IMR-90 (cell line): ENCODE results near the gene LRIT2. TPM values are rescaled to one million over a fixed set of nuclear protein-coding genes. Genes with fewer than 3 reads are reported as not detected.

Source experiments
- ATAC-seq: fragments of 200-7000 bp; cut with Tn5 transposase; 2 replicates; pipeline ENCODE4 v1.9.1; 2020; ENCODE audit warnings: low read depth, mild to moderate bottlenecking, moderate library complexity
- BruUV-seq: library from RNA; stranded (reverse); fragments of 400-500 nt; replicated peaks from 2 replicates; lab custom pipeline; 2021; lab: Mats Ljungman, UMichigan
- CTCF ChIA-PET: fragments of 300-600 bp; formaldehyde crosslinking; extraction: SDS; loops from one replicate; lab custom pipeline; 2021; ENCODE audit warnings: antibody characterized with exemption; lab: Yijun Ruan, JAX
- POLR2A ChIA-PET: fragments of 300-600 bp; sonication (Branson Sonifier 250); formaldehyde crosslinking; loops from one replicate; lab custom pipeline; 2022; ENCODE audit warnings: antibody characterized with exemption; ENCODE audit not compliant: unreplicated experiment; lab: Charles Lee
- DNase-seq: peaks from one replicate; pipeline ENCODE4 v3.0.0; 2013
- H2AFZ ChIP-seq: replicated peaks from 2 replicates; pipeline ENCODE3; 2013; ENCODE audit warnings: low read length, mild to moderate bottlenecking; ENCODE audit not compliant: poor library complexity
- H2AK5ac ChIP-seq: 2 replicates; pipeline ENCODE4 v1.6.1; 2013; ENCODE audit warnings: low read depth, low read length, inconsistent platforms
- H2AK9ac ChIP-seq: replicated peaks from 2 replicates; pipeline ENCODE3; 2013; ENCODE audit warnings: mild to moderate bottlenecking, low read depth, low read length, moderate library complexity; ENCODE audit not compliant: poor library complexity
- H2BK120ac ChIP-seq: 2 replicates; pipeline ENCODE4 v1.6.1; 2013; ENCODE audit warnings: low read depth, low read length, inconsistent platforms
- H2BK15ac ChIP-seq: 3 replicates; pipeline ENCODE4 v1.6.1; 2013; ENCODE audit warnings: low read depth, low read length, inconsistent platforms
- H2BK20ac ChIP-seq: 2 replicates; pipeline ENCODE4 v1.6.1; 2013; ENCODE audit warnings: low read depth, mild to moderate bottlenecking, inconsistent platforms, low read length, moderate library complexity
- H2BK5ac ChIP-seq: 2 replicates; pipeline ENCODE4 v1.6.1; 2013; ENCODE audit warnings: mild to moderate bottlenecking, low read depth, low read length, inconsistent platforms; ENCODE audit not compliant: poor library complexity, severe bottlenecking
- H3K14ac ChIP-seq: replicated peaks from 2 replicates; pipeline ENCODE4 v1.6.1; 2013; ENCODE audit warnings: low read depth, low read length, inconsistent platforms
- H3K18ac ChIP-seq: 2 replicates; pipeline ENCODE4 v1.6.1; 2013; ENCODE audit warnings: low read depth, low read length, control low read depth
- H3K23ac ChIP-seq: 2 replicates; pipeline ENCODE4 v1.6.1; 2013; ENCODE audit warnings: low read depth, low read length, inconsistent platforms
- H3K27ac ChIP-seq: 2 replicates; pipeline ENCODE4 v1.5.1; 2013; ENCODE audit warnings: mild to moderate bottlenecking, control low read depth, low read length; ENCODE audit not compliant: insufficient read depth
- H3K27me3 ChIP-seq: 2 replicates; pipeline ENCODE4 v1.6.1; 2013; ENCODE audit warnings: low read length; ENCODE audit not compliant: control insufficient read depth, insufficient read depth
- H3K36me3 ChIP-seq: 2 replicates; pipeline ENCODE4 v1.6.1; 2013; ENCODE audit warnings: low read length, mixed read lengths; ENCODE audit not compliant: control insufficient read depth, insufficient read depth
- H3K4ac ChIP-seq: 2 replicates; pipeline ENCODE4 v1.6.1; 2013; ENCODE audit warnings: low read depth, low read length, inconsistent platforms
- H3K4me1 ChIP-seq: 2 replicates; pipeline ENCODE4 v1.6.1; 2013; ENCODE audit warnings: low read length, mixed read lengths; ENCODE audit not compliant: control insufficient read depth, insufficient read depth
- H3K4me2 ChIP-seq: 2 replicates; pipeline ENCODE4 v1.6.1; 2013; ENCODE audit warnings: low read depth, mild to moderate bottlenecking, control low read depth, low read length, moderate library complexity
- H3K4me3 ChIP-seq: 2 replicates; pipeline ENCODE4 v1.5.1; 2013; ENCODE audit warnings: low read depth, mild to moderate bottlenecking, control low read depth, low read length, moderate library complexity; ENCODE audit not compliant: insufficient read depth
- H3K56ac ChIP-seq: 2 replicates; pipeline ENCODE4 v1.6.1; 2013; ENCODE audit warnings: low read length, inconsistent platforms; ENCODE audit not compliant: insufficient read depth; ENCODE audit errors: extremely low read depth
- H3K79me1 ChIP-seq, 2 experiments: 2 replicates each; pipeline ENCODE4 v1.6.1; 2013; ENCODE audit warnings: low read length in 2 of 2, inconsistent platforms in 1 of 2, low read depth in 1 of 2
- H3K9ac ChIP-seq: 2 replicates; pipeline ENCODE4 v1.6.1; 2013; ENCODE audit warnings: low read depth, low read length, control low read depth
- H3K9me1 ChIP-seq: 2 replicates; pipeline ENCODE4 v1.6.1; 2013; ENCODE audit warnings: low read length, inconsistent platforms; ENCODE audit not compliant: insufficient read depth
- H3K9me3 ChIP-seq: 2 replicates; pipeline ENCODE4 v1.6.1; 2013; ENCODE audit warnings: low read length; ENCODE audit not compliant: control insufficient read depth, insufficient read depth
- H4K20me1 ChIP-seq: 2 replicates; pipeline ENCODE4 v1.6.1; 2013; ENCODE audit warnings: low read length, inconsistent platforms; ENCODE audit not compliant: insufficient read depth
- H4K5ac ChIP-seq: 2 replicates; pipeline ENCODE4 v1.6.1; 2013; ENCODE audit warnings: mild to moderate bottlenecking, low read depth, low read length, control low read depth
- H4K8ac ChIP-seq, 2 experiments: 2 replicates each; pipeline ENCODE4 v1.6.1; 2013; ENCODE audit warnings: low read depth in 2 of 2, low read length in 2 of 2, control low read depth in 1 of 2, inconsistent platforms in 1 of 2
- H4K91ac ChIP-seq: 2 replicates; pipeline ENCODE4 v1.6.1; 2013; ENCODE audit warnings: low read depth, low read length, inconsistent platforms; ENCODE audit not compliant: insufficient read depth
- BHLHE40 ChIP-seq: fragments of 150-350 bp; IDR thresholded peaks from 2 replicates; pipeline ENCODE4 v1.6.1; 2016; ENCODE audit warnings: mild to moderate bottlenecking, low read depth, low read length
- CEBPB ChIP-seq: IDR thresholded peaks from 2 replicates; pipeline ENCODE4 v1.6.1; 2012; ENCODE audit warnings: low read depth, low read length, improper control_type of control experiment
- CHD1 ChIP-seq: IDR thresholded peaks from 2 replicates; pipeline ENCODE4 v1.6.1; 2012; ENCODE audit warnings: low read depth, low read length, improper control_type of control experiment
- ELK1 ChIP-seq: fragments of 150-350 bp; IDR thresholded peaks from 2 replicates; pipeline ENCODE4 v1.6.1; 2016; ENCODE audit warnings: low read depth, mild to moderate bottlenecking, low read length, moderate library complexity, borderline replicate concordance
- FOS ChIP-seq: fragments of 150-350 bp; IDR thresholded peaks from 2 replicates; pipeline ENCODE4 v1.6.1; 2016; ENCODE audit warnings: low read depth, low read length
- MAFK ChIP-seq: IDR thresholded peaks from 2 replicates; pipeline ENCODE4 v1.6.1; 2012; ENCODE audit warnings: low read depth, low read length, improper control_type of control experiment
- MAZ ChIP-seq: IDR thresholded peaks from 2 replicates; pipeline ENCODE4 v1.6.1; 2012; ENCODE audit warnings: low read depth, mild to moderate bottlenecking, low read length, improper control_type of control experiment, moderate library complexity, borderline replicate concordance
- MXI1 ChIP-seq: IDR thresholded peaks from 2 replicates; pipeline ENCODE4 v1.6.1; 2012; ENCODE audit warnings: low read depth, mild to moderate bottlenecking, low read length, moderate library complexity, borderline replicate concordance
- NFE2L2 ChIP-seq: fragments of 150-350 bp; IDR thresholded peaks from 2 replicates; pipeline ENCODE4 v1.6.1; 2016; ENCODE audit warnings: low read depth, mild to moderate bottlenecking, low read length
- POLR2A ChIP-seq: IDR thresholded peaks from 2 replicates; pipeline ENCODE4 v1.6.1; 2012; ENCODE audit warnings: mild to moderate bottlenecking, low read depth, low read length
- RAD21 ChIP-seq: IDR thresholded peaks from 2 replicates; pipeline ENCODE4 v1.6.1; 2012; ENCODE audit warnings: low read length, improper control_type of control experiment
- RCOR1 ChIP-seq: IDR thresholded peaks from 2 replicates; pipeline ENCODE4 v1.6.1; 2012; ENCODE audit warnings: mild to moderate bottlenecking, low read length, improper control_type of control experiment; ENCODE audit not compliant: insufficient replicate concordance
- RFX5 ChIP-seq: IDR thresholded peaks from 2 replicates; pipeline ENCODE4 v1.8.0; 2012; ENCODE audit warnings: low read depth, mild to moderate bottlenecking, low read length, moderate library complexity
- SMC3 ChIP-seq: fragments of 150-350 bp; IDR thresholded peaks from 2 replicates; pipeline ENCODE4 v1.6.1; 2016; ENCODE audit warnings: low read depth, mild to moderate bottlenecking, antibody characterized with exemption, low read length, moderate library complexity
- WGBS, 2 experiments: methylation state at CpG; one replicate each; pipeline versions ENCODE4 v1.1.5 to v1.1.7; 2013; ENCODE audit warnings: missing lambda C conversion rate in 2 of 2; ENCODE audit not compliant: insufficient read length in 1 of 2; ENCODE audit errors: extremely low coverage in 2 of 2; 5-methylcytosine and 5-hydroxymethylcytosine counted together
- dilution Hi-C: fragments of 300-500 bp; cut with HindIII; formaldehyde crosslinking; loops from one replicate; pipeline ENCODE4 v1.14.3; 2018; ENCODE audit warnings: low sequenced_read_pairs; ENCODE audit not compliant: unreplicated experiment
- in situ Hi-C: fragments of 300-500 bp; cut with MboI; formaldehyde crosslinking; loops from 3 replicates; pipeline ENCODE4 v1.14.3; 2019; ENCODE audit warnings: low sequenced_read_pairs, inconsistent platforms, mixed read lengths
- intact Hi-C: fragments of 100-400 bp; cut with micrococcal nuclease; formaldehyde crosslinking; loops from 2 replicates; pipeline ENCODE4 v1.10.0; 2022
- polyA plus RNA-seq, 3 experiments: library from polyadenylated mRNA; depleted of rRNA; stranded (reverse); fragments of >200 nt; gene quantifications; 2 replicates each; pipeline ENCODE4 v1.2.3, GENCODE V29; 2012; ENCODE audit warnings: low replicate concordance in 1 of 3
- total RNA-seq: library from RNA; depleted of rRNA; stranded (reverse); fragments of >200 nt; gene quantifications from 2 replicates; pipeline ENCODE4 v1.2.3, GENCODE V29; 2012
- TF ChIP-seq, protein P1 (sequence below): conservative IDR thresholded peaks from 2 replicates; pipeline ENCODE4 v1.5.1; 2012; ENCODE audit warnings: mild to moderate bottlenecking, low read depth, low read length, improper control_type of control experiment

Gene LRIT2
- total and polyA plus RNA-seq, 2 of the 4 experiments (the other 2 are of a cell fraction): not detected

GRCh38 chr10:84205049-84205852 is 20.1 kb downstream of the LRIT2 start:
- H2BK5ac ChIP-seq: no peak overlapping the region
- no peak overlapping the region for H4K5ac ChIP-seq
- ATAC-seq: peak; percentile 92
- H3K27me3 ChIP-seq: peaks cover 5% of the 10 kb centered on the region
- H3K18ac ChIP-seq: no peak overlapping the region
- H3K79me1 ChIP-seq: no peaks in the 10 kb centered on the region
- H3K27ac ChIP-seq: no peak overlapping the region
- no peak overlapping the region for H3K23ac ChIP-seq
- no peak overlapping the region for H2BK20ac ChIP-seq
- no peaks in the 10 kb centered on the region for H3K36me3 ChIP-seq
- dilution Hi-C loops: no loop called here
- no peak overlapping the region for H2AFZ ChIP-seq
- no peak overlapping the region for H3K9ac ChIP-seq
- DNase-seq: peak; percentile 18
- no peak overlapping the region for H2AK9ac ChIP-seq
- WGBS, 2 experiments: 25% methylated on average over 4 of the region's 8 CpGs; no CpG with 5 or more reads in 1 of the 2 experiments
- no peak overlapping the region for H2BK15ac ChIP-seq
- ChIA-PET CTCF (interaction anchor here (0.6 kb wide), 1 partner anchor 22 kb away, joined by 6 read pairs; no protein-coding TSS in a partner anchor), POLR2A (no interaction called here)
- no peak overlapping the region for H3K14ac ChIP-seq
- H3K4me2 ChIP-seq: no peak overlapping the region
- in situ Hi-C loops: no loop called here
- no peaks in the 10 kb centered on the region for H4K20me1 ChIP-seq
- H3K4me3 ChIP-seq: no peak overlapping the region
- BruUV-seq: no TSS peak
- H3K4me1 ChIP-seq: no peaks in the 10 kb centered on the region
- no peak overlapping the region for H2AK5ac ChIP-seq
- H4K8ac ChIP-seq: no peak overlapping the region
- H3K4ac ChIP-seq: no peak overlapping the region
- H3K56ac ChIP-seq: no peak overlapping the region
- H3K9me1 ChIP-seq: no peaks in the 10 kb centered on the region
- no peak overlapping the region for H4K91ac ChIP-seq
- intact Hi-C loops: loop anchor here (5.0 kb wide), 1 partner anchor 58 kb away; no protein-coding TSS in a partner anchor
- H3K9me3 ChIP-seq: no peaks in the 10 kb centered on the region
- no peak overlapping the region for H2BK120ac ChIP-seq
- TF ChIP-seq CHD1: no peak
- TF ChIP-seq RCOR1: no peak
- TF ChIP-seq CEBPB: no peak
- TF ChIP-seq, protein P1, sequence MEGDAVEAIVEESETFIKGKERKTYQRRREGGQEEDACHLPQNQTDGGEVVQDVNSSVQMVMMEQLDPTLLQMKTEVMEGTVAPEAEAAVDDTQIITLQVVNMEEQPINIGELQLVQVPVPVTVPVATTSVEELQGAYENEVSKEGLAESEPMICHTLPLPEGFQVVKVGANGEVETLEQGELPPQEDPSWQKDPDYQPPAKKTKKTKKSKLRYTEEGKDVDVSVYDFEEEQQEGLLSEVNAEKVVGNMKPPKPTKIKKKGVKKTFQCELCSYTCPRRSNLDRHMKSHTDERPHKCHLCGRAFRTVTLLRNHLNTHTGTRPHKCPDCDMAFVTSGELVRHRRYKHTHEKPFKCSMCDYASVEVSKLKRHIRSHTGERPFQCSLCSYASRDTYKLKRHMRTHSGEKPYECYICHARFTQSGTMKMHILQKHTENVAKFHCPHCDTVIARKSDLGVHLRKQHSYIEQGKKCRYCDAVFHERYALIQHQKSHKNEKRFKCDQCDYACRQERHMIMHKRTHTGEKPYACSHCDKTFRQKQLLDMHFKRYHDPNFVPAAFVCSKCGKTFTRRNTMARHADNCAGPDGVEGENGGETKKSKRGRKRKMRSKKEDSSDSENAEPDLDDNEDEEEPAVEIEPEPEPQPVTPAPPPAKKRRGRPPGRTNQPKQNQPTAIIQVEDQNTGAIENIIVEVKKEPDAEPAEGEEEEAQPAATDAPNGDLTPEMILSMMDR: peak; percentile 55
- TF ChIP-seq MAFK: no peak
- TF ChIP-seq ELK1: no peak
- peak; percentile 51 for TF ChIP-seq SMC3
- no peak for TF ChIP-seq RFX5
- TF ChIP-seq RAD21: peak; percentile 55
- no peak for TF ChIP-seq MXI1
- TF ChIP-seq FOS: no peak
- TF ChIP-seq BHLHE40: no peak
- TF ChIP-seq MAZ: no peak
- no peak for TF ChIP-seq POLR2A
- no peak for TF ChIP-seq NFE2L2
